GM18870 (cell line): ENCODE measurements around the gene MYO9B.
"Not testable (repeated sequence)": the region's sequence is repeated elsewhere in the genome, so short reads cannot be mapped to it uniquely, and the experiment has no call there.

Experiments
- ATAC-seq: cut with Tn5 transposase; IDR thresholded peaks from one replicate; pipeline ENCODE4 v1.9.1; 2021; ENCODE audit warnings: moderate library complexity; ENCODE audit not compliant: unreplicated experiment

The MYO9B gene

GRCh38 chr19:17113127-17113785 is 37.7 kb downstream of the MYO9B start:
- no peak for ATAC-seq

- ATAC-seq: no peak
These were observed 38.8 kb downstream of the MYO9B start for GRCh38 chr19:17114414-17114831.

GRCh38 chr19:17116996-17117702 is 41.6 kb downstream of the MYO9B start:
- ATAC-seq: no peak

- ATAC-seq: no peak
These were observed 43.4 kb downstream of the MYO9B start for GRCh38 chr19:17118957-17119356.

- no peak for ATAC-seq
These were observed 46.2 kb downstream of the MYO9B start for GRCh38 chr19:17121736-17122293.

GRCh38 chr19:17123041-17123440 is 47.5 kb downstream of the MYO9B start:
- ATAC-seq: no peak

- no peak for ATAC-seq
These were observed 48.4 kb downstream of the MYO9B start for GRCh38 chr19:17124025-17124424.

GRCh38 chr19:17125062-17125727 is 49.6 kb downstream of the MYO9B start:
- ATAC-seq: peak; percentile 55

- ATAC-seq: peak; percentile 32
These were observed 50.4 kb downstream of the MYO9B start for GRCh38 chr19:17125728-17126677.

GRCh38 chr19:17127671-17128070 is 52.1 kb downstream of the MYO9B start:
- ATAC-seq: no peak

- ATAC-seq: no peak
These were observed 52.8 kb downstream of the MYO9B start for GRCh38 chr19:17128403-17128802.

GRCh38 chr19:17128820-17129219 is 53.2 kb downstream of the MYO9B start:
- ATAC-seq: no peak

GRCh38 chr19:17129377-17129776 is 53.8 kb downstream of the MYO9B start:
- no peak for ATAC-seq

GRCh38 chr19:17135001-17135853 is 59.6 kb downstream of the MYO9B start:
- peak; percentile 56 for ATAC-seq

- no peak for ATAC-seq
These were observed 60.4 kb downstream of the MYO9B start for GRCh38 chr19:17136021-17136420.

GRCh38 chr19:17136617-17137016 is 61.0 kb downstream of the MYO9B start:
- no peak for ATAC-seq

- ATAC-seq: no peak
These were observed 61.8 kb downstream of the MYO9B start for GRCh38 chr19:17137417-17137816.

- not testable (repeated sequence) for ATAC-seq
These were observed 62.7 kb downstream of the MYO9B start for GRCh38 chr19:17138052-17138846.
